CD4-positive, alpha-beta T cell (primary cell): ENCODE results near the gene DIAPH2. TPM values are rescaled to one million over a fixed set of nuclear protein-coding genes. Genes with fewer than 3 reads are reported as not detected.

ENCODE experiments used
- ATAC-seq: fragments of 200-7000 bp; cut with Tn5 transposase; one replicate; pipeline ENCODE4 v1.10.0; 2022; ENCODE audit warnings: mild to moderate bottlenecking; ENCODE audit not compliant: poor library complexity
- CTCF ChIA-PET: fragments of 350-600 bp; sonication (Branson Sonifier 250); formaldehyde crosslinking; loops from one replicate; lab custom pipeline; 2021; ENCODE audit warnings: antibody characterized with exemption, inconsistent platforms; lab: Charles Lee
- POLR2A ChIA-PET: fragments of 350-600 bp; sonication (Branson Sonifier 250); formaldehyde crosslinking; loops from one replicate; lab custom pipeline; 2021; ENCODE audit warnings: antibody characterized with exemption, inconsistent platforms; lab: Charles Lee
- DNase-seq, 14 experiments: peaks; one replicate each; pipeline ENCODE4 v3.0.0-alpha.2; 2013 to 2020; ENCODE audit warnings: mixed read lengths in 2 of 14
- H3K27ac ChIP-seq, 2 donors: one replicate each; pipeline versions ENCODE4 v1.5.1 to v1.7.0; 2013; ENCODE audit warnings: low read length in 2 of 2, low read depth in 1 of 2, mild to moderate bottlenecking in 1 of 2
- H3K27me3 ChIP-seq, 2 experiments: 1 replicate in 1 of 2; 2 replicates in 1 of 2; pipeline versions ENCODE4 v1.6.1 to v1.7.0; 2013; ENCODE audit warnings: low read length in 2 of 2, control low read depth in 1 of 2, mild to moderate bottlenecking in 1 of 2, moderate library complexity in 1 of 2; ENCODE audit not compliant: insufficient read depth in 2 of 2, control insufficient read depth in 1 of 2
- H3K36me3 ChIP-seq: one replicate; pipeline ENCODE4 v1.6.1; 2013; ENCODE audit warnings: low read length, control low read depth; ENCODE audit not compliant: insufficient read depth
- H3K4me1 ChIP-seq: one replicate; pipeline ENCODE4 v1.6.1; 2013; ENCODE audit warnings: low read length, control low read depth; ENCODE audit not compliant: insufficient read depth
- H3K4me3 ChIP-seq: one replicate; pipeline ENCODE4 v1.5.1; 2013; ENCODE audit warnings: mild to moderate bottlenecking, low read length, moderate library complexity
- H3K9me3 ChIP-seq, 2 experiments: 1 replicate in 1 of 2; 2 replicates in 1 of 2; pipeline versions ENCODE4 v1.6.1 to v1.7.0; 2013; ENCODE audit warnings: low read length in 2 of 2, mild to moderate bottlenecking in 2 of 2, control low read depth in 1 of 2, moderate library complexity in 1 of 2; ENCODE audit not compliant: control insufficient read depth in 1 of 2, insufficient read depth in 1 of 2
- H3K27ac Mint-ChIP-seq: one replicate; pipeline ENCODE4 v1.8.0; 2020; ENCODE audit warnings: mixed read lengths
- H3K27me3 Mint-ChIP-seq: one replicate; pipeline ENCODE4 v1.8.0; 2021; ENCODE audit warnings: mixed read lengths
- H3K36me3 Mint-ChIP-seq: one replicate; pipeline ENCODE4 v1.8.0; 2021; ENCODE audit warnings: low read depth, mixed read lengths
- H3K4me1 Mint-ChIP-seq: one replicate; pipeline ENCODE4 v1.8.0; 2021; ENCODE audit warnings: low read depth, mixed read lengths
- H3K4me3 Mint-ChIP-seq: one replicate; pipeline ENCODE4 v1.8.0; 2020; ENCODE audit warnings: mild to moderate bottlenecking, mixed read lengths
- H3K9me3 Mint-ChIP-seq: one replicate; pipeline ENCODE4 v1.8.0; 2020; ENCODE audit warnings: mixed read lengths
- CTCF ChIP-seq: fragments of 200-600 bp; IDR thresholded peaks from one replicate; pipeline ENCODE4 v1.8.0; 2022; ENCODE audit warnings: antibody characterized with exemption, mild to moderate bottlenecking
- intact Hi-C, 2 experiments: fragments of 100-400 bp; cut with DNase I in 1 of 2; cut with micrococcal nuclease in 1 of 2; formaldehyde crosslinking; loops; one replicate each; pipeline versions ENCODE4 v1.15.1 to v1.9.0; 2023 to 2025; cut with DNase I, micrococcal nuclease
- total RNA-seq, 174 experiments: library from RNA in 2 of 174; stranded (reverse) in 2 of 174; gene quantifications; one replicate each; pipeline ENCODE4 v1.2.3 and lab custom pipeline; 2021 to 2026

Gene DIAPH2
- total RNA-seq, 2 experiments from 2014 or later, result 11.4 to 11.7 TPM

GRCh38 chrX:97416461-97416860 lies 731.8 kb downstream of the DIAPH2 start:
- DNase-seq, result no peak
- no peaks in the 10 kb centered on the region for H3K9me3 Mint-ChIP-seq
- no peaks in the 10 kb centered on the region for H3K4me1 Mint-ChIP-seq
- TF ChIP-seq CTCF, result no peak
- Histone ChIP-seq H3K9me3 (no peaks in the 10 kb centered on the region), H3K4me1 (no peaks in the 10 kb centered on the region), H3K27me3 (no peaks in the 10 kb centered on the region), H3K27ac (no peak overlapping the region), H3K4me3 (no peak overlapping the region), H3K36me3 (no peaks in the 10 kb centered on the region)
- no peaks in the 10 kb centered on the region for H3K27me3 Mint-ChIP-seq
- intact Hi-C loops, result no loop called here
- no peak overlapping the region for H3K27ac Mint-ChIP-seq
- H3K4me3 Mint-ChIP-seq, result no peak overlapping the region
- ATAC-seq, result no peak
- CTCF ChIA-PET, result no interaction called here
- H3K36me3 Mint-ChIP-seq, result no peaks in the 10 kb centered on the region
- POLR2A ChIA-PET, result no interaction called here

DNA sequence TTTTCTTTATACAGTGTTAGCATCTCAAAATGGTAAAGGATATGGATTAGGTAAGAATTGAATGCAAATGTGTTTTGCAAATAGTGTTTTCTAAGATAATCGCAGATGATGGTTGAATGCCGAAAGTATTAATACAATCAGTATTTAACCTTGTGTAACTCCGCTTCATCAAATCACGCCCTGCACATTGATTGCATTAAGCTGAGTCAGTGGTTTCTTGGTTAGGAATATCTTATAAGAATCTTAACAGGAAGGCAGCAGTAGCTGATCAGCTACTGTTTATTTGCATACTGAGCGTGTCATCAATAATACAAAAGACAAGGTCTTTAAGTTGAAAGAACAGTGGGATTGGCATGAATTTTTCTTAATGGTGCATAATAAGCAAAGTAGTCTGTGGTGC lies 744.5 kb downstream of the DIAPH2 start:
- Histone ChIP-seq H3K4me3 (no peak overlapping the region), H3K27me3 (no peaks in the 10 kb centered on the region), H3K36me3 (no peaks in the 10 kb centered on the region), H3K4me1 (no peaks in the 10 kb centered on the region), H3K9me3 (no peaks in the 10 kb centered on the region), H3K27ac (no peak overlapping the region)
- POLR2A ChIA-PET, result no interaction called here
- H3K4me3 Mint-ChIP-seq, result no peak overlapping the region
- H3K27ac Mint-ChIP-seq, result no peak overlapping the region
- H3K36me3 Mint-ChIP-seq, result peaks cover 23% of the 10 kb centered on the region
- H3K9me3 Mint-ChIP-seq, result no peaks in the 10 kb centered on the region
- intact Hi-C loops, result no loop called here
- H3K4me1 Mint-ChIP-seq, result no peaks in the 10 kb centered on the region
- ATAC-seq, result no peak
- DNase-seq, result no peak
- CTCF ChIA-PET, result no interaction called here
- no peaks in the 10 kb centered on the region for H3K27me3 Mint-ChIP-seq
- TF ChIP-seq CTCF, result no peak

GRCh38 chrX:97431281-97431680 lies 746.6 kb downstream of the DIAPH2 start:
- Histone ChIP-seq H3K4me1 (no peaks in the 10 kb centered on the region), H3K36me3 (no peaks in the 10 kb centered on the region), H3K9me3 (no peaks in the 10 kb centered on the region), H3K4me3 (no peak overlapping the region), H3K27me3 (no peaks in the 10 kb centered on the region), H3K27ac (no peak overlapping the region)
- no peak for TF ChIP-seq CTCF
- intact Hi-C loops, result no loop called here
- Mint-ChIP-seq H3K27ac (no peak overlapping the region), H3K4me1 (no peaks in the 10 kb centered on the region), H3K4me3 (no peak overlapping the region), H3K36me3 (peaks cover 23% of the 10 kb centered on the region), H3K27me3 (no peaks in the 10 kb centered on the region), H3K9me3 (no peaks in the 10 kb centered on the region)
- ChIA-PET POLR2A (no interaction called here), CTCF (no interaction called here)
- ATAC-seq (no peak), DNase-seq (no peak)
